Measurements from ENCODE around the gene STK17A.

- TF ChIP-seq CTCF (conservative IDR thresholded peaks at IDR 0.05; ENCODE audit: low read length): no peak
- no peak for TF ChIP-seq EZH2phosphoT487 (IDR thresholded peaks at IDR 0.05; ENCODE audit: borderline replicate concordance)
Observed at GRCh38 chr7:43639858-43640491, 57.1 kb downstream of the STK17A start.
